GM12801 (cell line): Measurements from ENCODE around the gene LSM4.

Source experiments
- TF ChIP-seq, protein P1 (sequence below): IDR thresholded peaks from one replicate; pipeline ENCODE4 v1.5.1; 2011; ENCODE audit warnings: control low read depth; ENCODE audit not compliant: insufficient read length; ENCODE audit errors: extremely low read depth

The LSM4 gene

GRCh38 chr19:18322318-18322758 is 538 bp downstream of the LSM4 start:
- TF ChIP-seq, protein P1, sequence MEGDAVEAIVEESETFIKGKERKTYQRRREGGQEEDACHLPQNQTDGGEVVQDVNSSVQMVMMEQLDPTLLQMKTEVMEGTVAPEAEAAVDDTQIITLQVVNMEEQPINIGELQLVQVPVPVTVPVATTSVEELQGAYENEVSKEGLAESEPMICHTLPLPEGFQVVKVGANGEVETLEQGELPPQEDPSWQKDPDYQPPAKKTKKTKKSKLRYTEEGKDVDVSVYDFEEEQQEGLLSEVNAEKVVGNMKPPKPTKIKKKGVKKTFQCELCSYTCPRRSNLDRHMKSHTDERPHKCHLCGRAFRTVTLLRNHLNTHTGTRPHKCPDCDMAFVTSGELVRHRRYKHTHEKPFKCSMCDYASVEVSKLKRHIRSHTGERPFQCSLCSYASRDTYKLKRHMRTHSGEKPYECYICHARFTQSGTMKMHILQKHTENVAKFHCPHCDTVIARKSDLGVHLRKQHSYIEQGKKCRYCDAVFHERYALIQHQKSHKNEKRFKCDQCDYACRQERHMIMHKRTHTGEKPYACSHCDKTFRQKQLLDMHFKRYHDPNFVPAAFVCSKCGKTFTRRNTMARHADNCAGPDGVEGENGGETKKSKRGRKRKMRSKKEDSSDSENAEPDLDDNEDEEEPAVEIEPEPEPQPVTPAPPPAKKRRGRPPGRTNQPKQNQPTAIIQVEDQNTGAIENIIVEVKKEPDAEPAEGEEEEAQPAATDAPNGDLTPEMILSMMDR, result no peak

GRCh38 chr19:18321734-18322102 is 1.2 kb downstream of the LSM4 start:
- TF ChIP-seq, protein P1, result no peak

- TF ChIP-seq, protein P1, result no peak
Measured at GRCh38 chr19:18320865-18321733, 1.8 kb downstream of the LSM4 start.

- TF ChIP-seq, protein P1, result no peak
Measured at GRCh38 chr19:18319591-18320135, 3.2 kb downstream of the LSM4 start.

DNA sequence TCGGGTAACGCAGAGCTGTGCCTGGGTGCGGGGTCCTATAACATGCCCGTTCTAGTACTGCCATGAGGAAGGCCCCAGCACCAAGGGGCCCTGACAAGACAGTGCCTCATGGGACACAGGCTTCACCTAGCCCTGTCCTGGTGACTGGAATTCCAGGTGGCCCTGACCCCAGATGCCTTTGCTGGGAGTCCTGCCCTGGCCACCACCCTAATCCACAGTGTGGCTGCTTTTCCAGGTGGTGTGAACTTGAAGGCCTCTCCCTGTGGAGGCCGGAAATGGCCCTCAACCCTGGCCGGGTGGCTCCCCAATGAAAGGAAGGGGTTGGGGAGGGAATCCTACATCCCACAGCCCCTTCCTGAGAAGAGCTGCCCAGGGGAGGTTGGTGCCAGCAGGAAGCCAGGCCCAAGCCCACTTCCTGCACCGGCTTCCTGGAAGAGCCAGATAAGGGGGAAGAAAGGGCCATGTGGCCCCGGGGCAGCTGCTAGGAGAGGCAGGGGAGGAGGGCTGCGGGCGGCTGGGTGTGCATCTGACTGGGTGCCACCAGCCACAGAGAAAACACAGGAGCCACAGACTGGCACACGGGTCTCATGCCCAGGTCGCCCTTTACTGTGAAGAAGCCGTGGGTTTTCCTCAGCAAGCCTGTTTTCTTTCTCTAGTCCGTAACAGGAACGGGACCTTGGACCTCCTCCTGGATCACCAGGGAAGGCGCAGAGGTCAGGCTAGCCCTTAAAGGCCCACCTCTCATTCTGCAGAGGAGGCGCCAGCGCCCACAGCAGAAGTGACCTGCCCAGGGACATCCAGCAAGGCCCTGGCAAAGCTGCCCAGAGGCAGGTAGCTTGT is 4.7 kb downstream of the LSM4 start:
- TF ChIP-seq, protein P1, result no peak

DNA sequence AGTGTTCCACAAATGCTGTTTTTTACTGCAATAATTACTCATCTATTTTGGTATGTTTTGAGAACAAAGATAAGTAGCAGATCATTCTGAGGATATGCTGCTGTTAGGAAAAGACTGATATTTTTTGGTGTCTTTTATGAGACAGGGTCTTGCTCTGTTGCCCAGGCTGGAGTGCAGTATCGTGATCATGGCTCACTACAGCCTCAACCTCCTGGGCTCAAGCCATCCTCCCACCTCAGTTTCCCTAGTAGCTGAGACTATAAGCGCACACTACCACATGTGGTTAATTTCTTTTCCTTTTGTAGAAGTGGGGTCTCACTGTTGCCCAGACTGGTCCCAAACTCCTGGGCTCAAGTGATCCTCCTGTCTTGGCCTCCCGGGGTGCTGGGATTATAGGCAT is 9.5 kb downstream of the LSM4 start:
- TF ChIP-seq, protein P1, result no peak

- TF ChIP-seq, protein P1, result no peak
Measured at GRCh38 chr19:18312092-18312534, 10.8 kb downstream of the LSM4 start.
